Upper lobe of right lung (tissue), 1 donor: ENCODE data around the gene GPR158. TPM values are rescaled to one million over a fixed set of nuclear protein-coding genes. Genes with fewer than 3 reads are reported as not detected.

ENCODE experiments used
- ATAC-seq: fragments of 200-7000 bp; cut with Tn5 transposase; one replicate; pipeline ENCODE4 v1.9.1; 2020; ENCODE audit warnings: mild to moderate bottlenecking, moderate library complexity
- DNase-seq: peaks from one replicate; pipeline ENCODE4 v3.0.0-alpha.2; 2020
- H3K27ac ChIP-seq: fragments of 200-600 bp; one replicate; pipeline ENCODE4 v1.8.0; 2022
- H3K27me3 ChIP-seq: fragments of 200-600 bp; one replicate; pipeline ENCODE4 v1.8.0; 2022; ENCODE audit warnings: mild to moderate bottlenecking
- H3K36me3 ChIP-seq: fragments of 200-600 bp; one replicate; pipeline ENCODE4 v1.8.0; 2022
- H3K4me1 ChIP-seq: fragments of 200-600 bp; one replicate; pipeline ENCODE4 v1.8.0; 2022
- H3K4me3 ChIP-seq: fragments of 200-600 bp; one replicate; pipeline ENCODE4 v1.8.0; 2022; ENCODE audit warnings: mild to moderate bottlenecking
- H3K9me3 ChIP-seq: fragments of 200-600 bp; one replicate; pipeline ENCODE4 v1.8.0; 2022
- intact Hi-C: fragments of 100-400 bp; cut with DNase I; formaldehyde crosslinking; loops from one replicate; pipeline ENCODE4 v1.11.0; 2022
- total RNA-seq: library from RNA; stranded (reverse); fragmentation: NEBNext Ultra II Directional; extraction: Animal tissue kit (Norgen Biotek cat#: 25700); gene quantifications from one replicate; pipeline ENCODE4 v1.2.1, GENCODE V29; 2021
- TF ChIP-seq, protein P1 (sequence below): fragments of 200-600 bp; IDR thresholded peaks from one replicate; pipeline ENCODE4 v1.8.0; 2022; ENCODE audit warnings: antibody characterized with exemption
- donor health status: DM: no; HTN: yes; CAD: no; lungs with severe emphysema.

Gene GPR158
- total RNA-seq, 1 donor from 2014 or later = not detected

DNA sequence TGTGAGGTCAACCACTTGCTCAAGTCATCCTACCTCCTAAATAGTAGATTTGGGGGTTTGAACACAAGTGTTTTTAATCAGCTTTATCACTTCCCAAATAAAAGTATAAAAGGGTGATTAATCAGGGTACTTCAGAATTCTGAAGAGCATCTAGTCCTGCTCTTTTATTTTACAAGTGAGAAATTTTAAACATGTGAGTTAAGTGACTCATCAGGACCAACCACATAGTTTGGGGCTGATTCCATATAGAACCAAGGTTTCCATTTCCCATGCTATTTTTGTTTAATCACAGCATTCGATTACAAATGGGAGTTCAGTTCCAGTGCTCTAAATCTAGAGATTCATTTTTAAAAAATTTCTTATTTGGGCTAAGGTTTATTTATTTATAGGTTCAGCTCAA is 113.4 kb downstream of the GPR158 start:
- TF ChIP-seq, protein P1, sequence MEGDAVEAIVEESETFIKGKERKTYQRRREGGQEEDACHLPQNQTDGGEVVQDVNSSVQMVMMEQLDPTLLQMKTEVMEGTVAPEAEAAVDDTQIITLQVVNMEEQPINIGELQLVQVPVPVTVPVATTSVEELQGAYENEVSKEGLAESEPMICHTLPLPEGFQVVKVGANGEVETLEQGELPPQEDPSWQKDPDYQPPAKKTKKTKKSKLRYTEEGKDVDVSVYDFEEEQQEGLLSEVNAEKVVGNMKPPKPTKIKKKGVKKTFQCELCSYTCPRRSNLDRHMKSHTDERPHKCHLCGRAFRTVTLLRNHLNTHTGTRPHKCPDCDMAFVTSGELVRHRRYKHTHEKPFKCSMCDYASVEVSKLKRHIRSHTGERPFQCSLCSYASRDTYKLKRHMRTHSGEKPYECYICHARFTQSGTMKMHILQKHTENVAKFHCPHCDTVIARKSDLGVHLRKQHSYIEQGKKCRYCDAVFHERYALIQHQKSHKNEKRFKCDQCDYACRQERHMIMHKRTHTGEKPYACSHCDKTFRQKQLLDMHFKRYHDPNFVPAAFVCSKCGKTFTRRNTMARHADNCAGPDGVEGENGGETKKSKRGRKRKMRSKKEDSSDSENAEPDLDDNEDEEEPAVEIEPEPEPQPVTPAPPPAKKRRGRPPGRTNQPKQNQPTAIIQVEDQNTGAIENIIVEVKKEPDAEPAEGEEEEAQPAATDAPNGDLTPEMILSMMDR = no peak
- intact Hi-C loops = no loop called here
- no peaks in the 10 kb centered on the region for H3K27me3 ChIP-seq
- H3K9me3 ChIP-seq = no peaks in the 10 kb centered on the region
- no peaks in the 10 kb centered on the region for H3K36me3 ChIP-seq
- no peak overlapping the region for H3K27ac ChIP-seq
- ATAC-seq = no peak
- H3K4me3 ChIP-seq = no peak overlapping the region
- no peaks in the 10 kb centered on the region for H3K4me1 ChIP-seq
- DNase-seq = no peak

DNA sequence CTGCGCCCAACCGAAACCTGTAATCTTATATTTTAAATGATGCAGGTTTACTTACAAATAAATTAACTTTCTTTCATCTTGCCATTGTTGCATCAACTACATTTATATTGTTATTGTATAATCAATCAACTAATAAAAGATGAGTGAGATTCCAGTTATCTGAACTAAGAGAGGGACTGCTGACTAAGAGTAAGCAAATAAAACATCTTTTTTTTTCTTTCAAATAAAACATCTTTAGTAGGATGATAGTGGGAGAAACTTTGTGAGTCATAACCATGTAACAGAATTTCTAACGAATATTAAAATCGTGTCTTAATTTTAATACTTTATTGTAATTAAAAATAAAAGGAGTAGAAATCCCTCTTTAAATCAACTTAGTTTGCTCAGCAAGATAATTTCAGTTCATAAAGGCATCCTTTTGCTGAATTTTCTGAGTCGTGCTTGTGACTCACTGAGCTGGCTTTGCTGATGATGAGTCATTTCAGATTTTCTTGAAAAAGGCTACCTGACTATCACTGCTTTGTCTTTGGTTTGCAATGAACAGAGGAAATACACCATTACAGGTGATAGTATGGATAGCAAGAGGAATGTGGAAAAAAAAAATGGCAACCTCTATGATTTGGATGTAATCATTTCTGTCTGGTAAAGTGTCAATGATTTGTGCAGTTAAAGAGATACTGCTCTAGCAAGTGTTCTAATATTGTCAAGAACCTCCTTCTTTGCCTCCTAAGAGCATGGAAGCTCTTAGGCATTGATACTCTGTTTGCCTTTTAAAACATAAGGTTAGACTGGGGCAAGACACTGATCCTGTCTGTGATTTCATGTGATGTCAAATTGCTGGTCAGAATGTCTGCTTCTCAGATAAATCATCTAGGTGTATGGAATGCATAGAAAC is 119.5 kb downstream of the GPR158 start:
- Histone ChIP-seq H3K9me3 (no peaks in the 10 kb centered on the region), H3K4me1 (no peaks in the 10 kb centered on the region), H3K4me3 (no peak overlapping the region), H3K27me3 (no peaks in the 10 kb centered on the region), H3K36me3 (no peaks in the 10 kb centered on the region), H3K27ac (no peak overlapping the region)
- TF ChIP-seq, protein P1 = no peak
- ATAC-seq = no peak
- no peak for DNase-seq
- intact Hi-C loops = no loop called here

DNA sequence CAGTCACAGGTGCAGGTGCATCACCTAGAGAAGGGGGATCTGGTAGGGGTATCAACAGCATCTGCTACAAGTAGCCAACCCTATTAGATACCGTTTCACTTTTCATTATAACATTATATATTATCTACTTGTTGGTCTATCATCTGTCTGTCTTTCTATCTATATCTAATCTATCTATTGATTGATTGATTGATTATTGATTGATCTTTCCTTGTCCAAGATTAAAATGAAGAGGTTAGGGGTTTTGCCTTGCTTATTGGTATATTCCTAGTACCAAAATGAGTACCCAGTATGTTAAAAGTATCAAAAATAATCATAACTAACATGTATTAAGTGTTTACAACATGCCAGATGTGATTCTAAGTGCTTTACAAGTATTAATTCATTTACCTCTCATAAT is 121.5 kb downstream of the GPR158 start:
- H3K9me3 ChIP-seq = no peaks in the 10 kb centered on the region
- H3K27me3 ChIP-seq = no peaks in the 10 kb centered on the region
- TF ChIP-seq, protein P1 = no peak
- DNase-seq = no peak
- H3K36me3 ChIP-seq = no peaks in the 10 kb centered on the region
- H3K4me3 ChIP-seq = no peak overlapping the region
- ATAC-seq = no peak
- intact Hi-C loops = no loop called here
- no peaks in the 10 kb centered on the region for H3K4me1 ChIP-seq
- no peak overlapping the region for H3K27ac ChIP-seq

DNA sequence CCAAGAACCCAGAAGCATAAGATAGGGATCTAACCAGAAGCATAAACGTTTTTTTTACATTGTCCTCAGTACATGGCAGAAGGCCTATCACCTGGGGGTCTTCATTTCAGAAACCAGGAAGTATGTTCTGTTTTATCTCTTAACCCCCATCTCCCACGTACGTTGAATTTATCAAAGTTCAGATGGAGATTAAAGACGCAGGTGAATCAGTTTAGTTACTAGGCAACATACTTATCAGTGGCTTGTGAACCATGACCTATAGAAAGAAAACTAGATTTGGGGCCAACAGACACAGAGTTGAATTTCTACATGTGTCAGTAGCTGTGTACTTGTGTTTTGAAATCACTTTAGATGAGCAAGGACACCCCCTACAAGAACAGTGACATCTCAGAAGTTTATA is 122.7 kb downstream of the GPR158 start:
- Histone ChIP-seq H3K9me3 (no peaks in the 10 kb centered on the region), H3K27ac (no peak overlapping the region), H3K4me3 (no peak overlapping the region), H3K36me3 (no peaks in the 10 kb centered on the region), H3K27me3 (no peaks in the 10 kb centered on the region), H3K4me1 (no peaks in the 10 kb centered on the region)
- ATAC-seq (no peak), DNase-seq (no peak)
- intact Hi-C loops = no loop called here
- TF ChIP-seq, protein P1 = no peak

DNA sequence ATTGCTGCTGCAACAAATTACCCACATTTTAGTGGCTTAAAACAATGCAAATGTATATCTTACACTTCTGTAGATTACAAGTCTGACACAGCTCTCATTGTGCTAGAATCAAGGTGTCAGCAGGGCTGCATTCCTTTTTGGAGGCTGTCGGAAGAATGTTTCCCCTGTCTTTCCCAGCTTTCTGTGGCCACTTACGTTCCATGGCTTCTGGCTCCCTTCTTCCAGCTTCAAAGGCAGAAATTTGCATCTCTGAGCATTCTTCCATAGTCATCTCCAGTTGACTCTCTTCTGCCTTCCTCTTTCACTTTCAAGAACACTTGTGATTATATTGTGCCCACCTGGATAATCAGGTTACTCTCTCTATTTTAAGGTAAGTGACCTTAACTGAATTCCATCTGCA is 125.3 kb downstream of the GPR158 start:
- TF ChIP-seq, protein P1 = no peak
- H3K4me1 ChIP-seq = no peaks in the 10 kb centered on the region
- H3K9me3 ChIP-seq = no peaks in the 10 kb centered on the region
- intact Hi-C loops = no loop called here
- H3K36me3 ChIP-seq = no peaks in the 10 kb centered on the region
- no peak overlapping the region for H3K27ac ChIP-seq
- no peaks in the 10 kb centered on the region for H3K27me3 ChIP-seq
- DNase-seq (no peak), ATAC-seq (no peak)
- no peak overlapping the region for H3K4me3 ChIP-seq
